ENCODE results near the gene MYEOV.

Gene MYEOV

DNA sequence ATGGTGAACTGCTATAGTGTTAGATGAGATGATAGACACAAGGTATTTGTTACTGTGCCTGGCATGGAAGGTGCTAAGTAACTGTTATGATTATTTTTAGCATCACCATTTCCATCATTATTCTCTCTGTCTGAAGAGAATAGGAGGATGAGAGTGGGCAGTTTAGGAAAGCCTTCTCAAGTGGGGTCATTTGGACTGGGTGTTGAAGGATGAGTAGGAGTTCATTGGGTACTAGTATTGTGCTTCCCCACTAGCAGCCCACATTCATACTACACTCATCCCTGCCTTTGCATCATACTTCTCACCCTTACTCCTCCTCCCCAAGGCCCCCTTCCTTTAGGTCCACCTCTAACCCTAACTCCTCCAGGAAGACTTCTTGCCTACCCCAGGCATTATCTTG, 20.6 kb downstream of the MYEOV start:
- H3K4me2 ChIP-seq (ENCODE audit: low read length): no peak overlapping the region
- no peak overlapping the region for H3K9ac ChIP-seq (ENCODE audit: low read length)
- no peaks in the 10 kb centered on the region for H3K79me1 ChIP-seq (ENCODE audit: low read length)
- H3K4me1 ChIP-seq (ENCODE audit: control insufficient read depth, low read depth, low read length): peaks cover 2% of the 10 kb centered on the region
- no peak overlapping the region for H3K27ac ChIP-seq (ENCODE audit: low read depth, low read length)
- no peaks in the 10 kb centered on the region for H3K36me3 ChIP-seq (ENCODE audit: control insufficient read depth, insufficient read depth, low read length)
- DNase-seq: no peak
- no peaks in the 10 kb centered on the region for H3K27me3 ChIP-seq (ENCODE audit: insufficient read depth, low read length, poor library complexity)
- H2BK15ac ChIP-seq (replicated peaks; ENCODE audit: low read depth): no peak overlapping the region
- no peak overlapping the region for H3K18ac ChIP-seq (ENCODE audit: low read length)
- H2BK5ac ChIP-seq (ENCODE audit: low read length): no peak overlapping the region
- H3K4me3 ChIP-seq (ENCODE audit: low read length): no peak overlapping the region
- H4K8ac ChIP-seq (ENCODE audit: low read depth, low read length): no peak overlapping the region
- no peak overlapping the region for H3K4ac ChIP-seq (ENCODE audit: low read depth, low read length)
- no peak overlapping the region for H3K56ac ChIP-seq (ENCODE audit: low read length)
- no peak overlapping the region for H2BK120ac ChIP-seq (ENCODE audit: low read depth, low read length)
- H2AK5ac ChIP-seq (ENCODE audit: low read length): no peak overlapping the region
- no peak overlapping the region for H4K5ac ChIP-seq (ENCODE audit: low read length)
- H3K23ac ChIP-seq (ENCODE audit: low read length): no peak overlapping the region
- H3K79me2 ChIP-seq (ENCODE audit: control insufficient read depth, insufficient read depth, low read length): no peaks in the 10 kb centered on the region

GRCh38 chr11:69316956-69317355, 23.0 kb downstream of the MYEOV start:
- DNase-seq: no peak
- H3K56ac ChIP-seq (ENCODE audit: low read length): no peak overlapping the region

GRCh38 chr11:69317401-69318092, 23.6 kb downstream of the MYEOV start:
- Histone ChIP-seq H3K4me3 (ENCODE audit: low read length) (no peak overlapping the region), H3K36me3 (ENCODE audit: control insufficient read depth, insufficient read depth, low read length) (no peaks in the 10 kb centered on the region)
- no CpG with 5 or more reads among the region's 2 CpGs for WGBS (ENCODE audit: extremely low coverage, insufficient coverage, low lambda C conversion rate)

More at GRCh38 chr11:69316956-69317355, 23.0 kb downstream of the MYEOV start:
- no peak overlapping the region for H4K8ac ChIP-seq (ENCODE audit: low read depth, low read length)
- no peak overlapping the region for H3K23ac ChIP-seq (ENCODE audit: low read length)
- H3K4me1 ChIP-seq (ENCODE audit: control insufficient read depth, low read depth, low read length): peaks cover 3% of the 10 kb centered on the region
- H3K27ac ChIP-seq (ENCODE audit: low read depth, low read length): no peak overlapping the region
- H3K9ac ChIP-seq (ENCODE audit: low read length): no peak overlapping the region
- H2BK120ac ChIP-seq (ENCODE audit: low read depth, low read length): no peak overlapping the region
- no peaks in the 10 kb centered on the region for H3K79me1 ChIP-seq (ENCODE audit: low read length)
- H3K27me3 ChIP-seq (ENCODE audit: insufficient read depth, low read length, poor library complexity): no peaks in the 10 kb centered on the region
- WGBS (ENCODE audit: extremely low coverage, insufficient coverage, low lambda C conversion rate): no CpG with 5 or more reads among the region's 4 CpGs
- H4K5ac ChIP-seq (ENCODE audit: low read length): no peak overlapping the region
- no peaks in the 10 kb centered on the region for H3K36me3 ChIP-seq (ENCODE audit: control insufficient read depth, insufficient read depth, low read length)
- H3K18ac ChIP-seq (ENCODE audit: low read length): no peak overlapping the region
- no peak overlapping the region for H2BK15ac ChIP-seq (replicated peaks; ENCODE audit: low read depth)
- H2BK5ac ChIP-seq (ENCODE audit: low read length): no peak overlapping the region
- H3K4me2 ChIP-seq (ENCODE audit: low read length): no peak overlapping the region
- H3K79me2 ChIP-seq (ENCODE audit: control insufficient read depth, insufficient read depth, low read length): no peaks in the 10 kb centered on the region
- H3K4me3 ChIP-seq (ENCODE audit: low read length): no peak overlapping the region
- no peak overlapping the region for H2AK5ac ChIP-seq (ENCODE audit: low read length)
- no peak overlapping the region for H3K4ac ChIP-seq (ENCODE audit: low read depth, low read length)

GRCh38 chr11:69318093-69318420, 24.1 kb downstream of the MYEOV start:
- no peaks in the 10 kb centered on the region for H3K27me3 ChIP-seq (ENCODE audit: insufficient read depth, low read length, poor library complexity)
- peaks cover 3% of the 10 kb centered on the region for H3K4me1 ChIP-seq (ENCODE audit: control insufficient read depth, low read depth, low read length)
- no peak overlapping the region for H3K4me2 ChIP-seq (ENCODE audit: low read length)
- no peak overlapping the region for H4K5ac ChIP-seq (ENCODE audit: low read length)
- no peak overlapping the region for H2BK5ac ChIP-seq (ENCODE audit: low read length)
- H3K23ac ChIP-seq (ENCODE audit: low read length): no peak overlapping the region
- no peak overlapping the region for H3K18ac ChIP-seq (ENCODE audit: low read length)
- H2BK15ac ChIP-seq (replicated peaks; ENCODE audit: low read depth): no peak overlapping the region
- no peak overlapping the region for H3K4me3 ChIP-seq (ENCODE audit: low read length)
- no peak overlapping the region for H4K8ac ChIP-seq (ENCODE audit: low read depth, low read length)
- no peak overlapping the region for H2BK120ac ChIP-seq (ENCODE audit: low read depth, low read length)
- no CpG with 5 or more reads among the region's 1 CpG for WGBS (ENCODE audit: extremely low coverage, insufficient coverage, low lambda C conversion rate)
- no peaks in the 10 kb centered on the region for H3K79me1 ChIP-seq (ENCODE audit: low read length)
- H3K56ac ChIP-seq (ENCODE audit: low read length): no peak overlapping the region
- DNase-seq: no peak
- no peaks in the 10 kb centered on the region for H3K79me2 ChIP-seq (ENCODE audit: control insufficient read depth, insufficient read depth, low read length)
- no peak overlapping the region for H3K9ac ChIP-seq (ENCODE audit: low read length)
- H3K27ac ChIP-seq (ENCODE audit: low read depth, low read length): no peak overlapping the region
- no peaks in the 10 kb centered on the region for H3K36me3 ChIP-seq (ENCODE audit: control insufficient read depth, insufficient read depth, low read length)
- no peak overlapping the region for H2AK5ac ChIP-seq (ENCODE audit: low read length)
- H3K4ac ChIP-seq (ENCODE audit: low read depth, low read length): no peak overlapping the region

More at GRCh38 chr11:69317401-69318092, 23.6 kb downstream of the MYEOV start:
- Histone ChIP-seq H4K8ac (ENCODE audit: low read depth, low read length) (no peak overlapping the region), H2BK15ac (replicated peaks; ENCODE audit: low read depth) (no peak overlapping the region), H3K23ac (ENCODE audit: low read length) (no peak overlapping the region), H2BK120ac (ENCODE audit: low read depth, low read length) (no peak overlapping the region), H3K4me1 (ENCODE audit: control insufficient read depth, low read depth, low read length) (peaks cover 3% of the 10 kb centered on the region), H3K18ac (ENCODE audit: low read length) (no peak overlapping the region), H3K27ac (ENCODE audit: low read depth, low read length) (no peak overlapping the region), H3K79me1 (ENCODE audit: low read length) (no peaks in the 10 kb centered on the region), H3K9ac (ENCODE audit: low read length) (no peak overlapping the region), H3K27me3 (ENCODE audit: insufficient read depth, low read length, poor library complexity) (no peaks in the 10 kb centered on the region), H2BK5ac (ENCODE audit: low read length) (no peak overlapping the region), H2AK5ac (ENCODE audit: low read length) (no peak overlapping the region), H3K79me2 (ENCODE audit: control insufficient read depth, insufficient read depth, low read length) (no peaks in the 10 kb centered on the region), H3K4me2 (ENCODE audit: low read length) (no peak overlapping the region), H4K5ac (ENCODE audit: low read length) (no peak overlapping the region), H3K4ac (ENCODE audit: low read depth, low read length) (no peak overlapping the region), H3K56ac (ENCODE audit: low read length) (no peak overlapping the region)
- DNase-seq: no peak

- Histone ChIP-seq H2BK120ac (ENCODE audit: low read depth, low read length) (no peak overlapping the region), H3K27me3 (ENCODE audit: insufficient read depth, low read length, poor library complexity) (no peaks in the 10 kb centered on the region), H2BK5ac (ENCODE audit: low read length) (no peak overlapping the region), H2BK15ac (replicated peaks; ENCODE audit: low read depth) (no peak overlapping the region), H3K4me2 (ENCODE audit: low read length) (no peak overlapping the region), H3K27ac (ENCODE audit: low read depth, low read length) (no peak overlapping the region), H4K5ac (ENCODE audit: low read length) (no peak overlapping the region), H4K8ac (ENCODE audit: low read depth, low read length) (no peak overlapping the region), H3K23ac (ENCODE audit: low read length) (no peak overlapping the region), H3K36me3 (ENCODE audit: control insufficient read depth, insufficient read depth, low read length) (no peaks in the 10 kb centered on the region), H3K4me3 (ENCODE audit: low read length) (no peak overlapping the region), H3K79me2 (ENCODE audit: control insufficient read depth, insufficient read depth, low read length) (no peaks in the 10 kb centered on the region), H2AK5ac (ENCODE audit: low read length) (no peak overlapping the region), H3K79me1 (ENCODE audit: low read length) (no peaks in the 10 kb centered on the region), H3K9ac (ENCODE audit: low read length) (no peak overlapping the region), H3K4ac (ENCODE audit: low read depth, low read length) (no peak overlapping the region), H3K56ac (ENCODE audit: low read length) (no peak overlapping the region), H3K18ac (ENCODE audit: low read length) (no peak overlapping the region), H3K4me1 (ENCODE audit: control insufficient read depth, low read depth, low read length) (peaks cover 3% of the 10 kb centered on the region)
- no peak for DNase-seq
- 100% methylated on average over 1 of the region's 13 CpGs for WGBS (ENCODE audit: extremely low coverage, insufficient coverage, low lambda C conversion rate)
Measured at GRCh38 chr11:69319255-69320106, 25.5 kb downstream of the MYEOV start.

Measured in mesendoderm (in vitro differentiated cells).